Stromal cell of bone marrow (primary cell): ENCODE measurements around the gene APCDD1L.
"Not testable (repeated sequence)": the region's sequence is repeated elsewhere in the genome, so short reads cannot be mapped to it uniquely, and the experiment has no call there.

Experiments
- DNase-seq: peaks from one replicate; pipeline ENCODE4 v3.0.0-alpha.2; 2012; ENCODE audit warnings: low read depth

Gene APCDD1L

DNA sequence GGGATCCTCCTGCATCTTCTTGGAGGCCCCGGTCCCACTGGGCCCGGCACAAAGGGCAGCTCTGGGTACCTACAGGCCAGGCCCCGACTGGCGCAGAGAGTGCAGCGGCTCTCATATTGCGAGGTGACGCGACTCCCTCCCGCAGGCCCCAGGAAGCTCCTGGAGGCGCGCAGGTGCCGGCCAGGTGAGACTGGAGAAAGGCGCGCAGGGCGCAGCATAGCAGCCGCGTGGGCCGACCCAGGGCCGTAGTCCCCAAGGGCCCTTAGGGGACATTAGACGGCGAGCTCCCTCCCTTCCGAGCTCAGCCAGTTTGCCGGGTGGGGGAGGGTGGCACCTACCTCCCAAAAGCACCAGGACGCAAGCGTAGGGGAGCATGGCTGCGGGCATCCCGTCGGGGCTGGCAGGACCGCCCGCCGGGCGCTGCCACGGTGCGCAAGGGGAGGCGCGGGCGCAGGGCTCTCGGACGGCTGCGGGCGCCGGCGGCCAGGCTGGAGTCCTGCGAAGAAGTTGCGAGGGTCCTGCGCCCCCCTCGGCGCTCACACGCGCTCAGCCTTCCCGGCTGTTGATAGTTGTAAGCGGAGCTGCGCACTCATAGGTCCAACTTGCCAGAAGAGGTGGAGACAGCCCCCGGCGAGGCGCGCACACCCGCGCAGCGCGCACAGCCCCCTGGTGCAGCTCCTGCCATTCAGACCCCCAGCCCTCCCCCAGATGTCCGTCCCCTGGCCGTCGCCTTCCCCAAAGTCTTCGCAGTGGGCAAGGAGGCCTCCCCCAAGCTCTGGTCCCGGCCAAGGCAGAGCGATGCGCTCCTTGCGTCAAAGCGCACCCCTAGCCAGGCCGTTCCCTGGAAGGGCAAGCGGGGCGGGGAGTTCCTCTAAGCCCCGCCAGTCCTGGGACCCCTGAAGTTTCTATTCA is 622 bp downstream of the APCDD1L start:
- peak; percentile 2 for DNase-seq

- DNase-seq = no peak
Observed at GRCh38 chr20:58513580-58514285, 1.5 kb downstream of the APCDD1L start.

GRCh38 chr20:58512808-58513552 is 2.2 kb downstream of the APCDD1L start:
- peak; percentile 33 for DNase-seq

- DNase-seq = peak; percentile 15
Observed at GRCh38 chr20:58511861-58512260, 3.3 kb downstream of the APCDD1L start.

DNA sequence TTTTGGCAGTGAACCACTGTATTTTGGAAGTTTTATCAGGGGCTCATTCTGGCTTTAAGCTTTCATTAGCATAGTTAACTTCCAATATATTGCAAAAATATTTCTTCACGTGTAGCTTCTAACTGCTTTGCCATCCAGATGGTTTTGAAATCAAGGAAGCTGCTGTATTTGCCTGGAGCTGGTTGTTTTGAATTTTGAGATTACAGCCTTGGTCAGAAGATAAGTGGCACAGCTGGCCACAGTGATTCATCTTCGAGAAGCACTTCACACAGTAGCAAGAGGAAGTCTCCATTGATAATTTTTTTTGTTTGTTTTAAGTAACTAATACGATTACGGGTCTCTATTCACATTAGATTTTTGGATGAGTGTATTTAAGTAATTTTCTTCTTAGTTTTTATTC is 3.8 kb downstream of the APCDD1L start:
- DNase-seq = peak; percentile 37

DNA sequence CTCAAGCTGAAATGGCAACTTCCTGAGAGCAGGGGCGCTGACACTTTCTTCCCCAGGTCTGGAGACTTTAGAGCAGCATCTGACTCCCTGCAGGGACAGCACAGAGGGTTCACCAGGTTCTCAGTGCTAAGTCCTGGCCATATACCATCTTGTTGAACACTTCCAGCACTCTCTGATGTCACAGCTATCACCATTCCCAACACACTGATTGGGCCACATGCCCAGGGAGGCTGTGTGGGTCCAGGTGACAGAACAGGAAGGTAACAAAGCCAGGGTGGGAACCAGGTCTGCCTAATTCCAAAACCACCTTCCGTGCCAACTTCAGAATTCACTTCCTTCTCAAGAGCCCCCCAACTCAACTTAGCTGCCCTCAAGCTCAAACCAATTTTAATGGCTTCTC is 4.3 kb downstream of the APCDD1L start:
- DNase-seq = no peak

DNA sequence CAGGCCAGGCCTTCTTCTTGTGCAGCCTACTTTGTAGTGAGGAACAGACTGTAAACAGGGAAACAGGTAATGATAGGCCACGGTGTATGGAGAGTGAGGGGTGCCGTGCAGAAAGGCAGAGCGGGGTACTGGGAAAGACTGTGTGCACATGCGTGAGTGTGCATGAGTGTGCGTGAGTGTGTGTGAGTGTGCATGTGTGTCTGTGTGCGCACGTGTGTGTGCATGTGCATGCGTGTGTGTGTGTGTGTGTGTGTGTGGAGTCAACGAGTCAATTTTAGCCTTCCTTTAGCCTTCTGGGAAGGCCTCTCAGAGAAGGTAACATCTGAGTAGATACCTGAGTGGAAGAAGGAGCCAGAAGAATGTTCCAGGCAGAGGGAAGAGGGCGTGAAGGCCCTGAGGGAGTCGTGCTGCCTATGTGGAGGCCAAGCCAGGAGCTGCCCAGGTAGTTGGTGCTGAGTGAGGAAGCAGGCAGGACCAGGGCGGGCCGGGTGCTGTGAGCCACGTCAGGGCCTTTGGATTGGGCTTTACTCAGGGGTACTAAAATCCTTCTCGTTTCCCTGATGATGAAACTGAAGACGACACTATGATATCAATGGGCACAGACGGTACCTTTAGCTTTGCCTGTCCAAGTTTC is 6.3 kb downstream of the APCDD1L start:
- no peak for DNase-seq

GRCh38 chr20:58506999-58507398 is 8.2 kb downstream of the APCDD1L start:
- DNase-seq = not testable (repeated sequence)

DNA sequence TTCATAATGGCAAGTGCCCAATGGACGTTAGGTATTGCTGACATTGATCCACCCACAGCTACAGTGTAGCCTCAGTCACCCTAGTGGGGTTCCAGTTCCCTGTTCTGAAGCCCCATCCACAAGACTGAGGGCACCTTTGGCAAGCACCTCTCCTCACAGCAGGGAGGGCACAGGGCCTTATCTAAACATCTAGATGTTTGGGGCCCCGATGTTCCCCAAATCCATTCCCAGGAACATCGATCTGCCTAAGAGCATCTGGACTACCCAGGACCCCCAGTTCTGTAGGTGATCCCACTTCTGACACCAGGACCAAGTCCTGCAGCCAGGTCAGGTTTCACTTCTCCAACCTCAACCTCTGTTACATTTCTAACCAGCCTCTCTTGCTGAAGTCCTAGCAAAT is 10.6 kb downstream of the APCDD1L start:
- DNase-seq = no peak

DNA sequence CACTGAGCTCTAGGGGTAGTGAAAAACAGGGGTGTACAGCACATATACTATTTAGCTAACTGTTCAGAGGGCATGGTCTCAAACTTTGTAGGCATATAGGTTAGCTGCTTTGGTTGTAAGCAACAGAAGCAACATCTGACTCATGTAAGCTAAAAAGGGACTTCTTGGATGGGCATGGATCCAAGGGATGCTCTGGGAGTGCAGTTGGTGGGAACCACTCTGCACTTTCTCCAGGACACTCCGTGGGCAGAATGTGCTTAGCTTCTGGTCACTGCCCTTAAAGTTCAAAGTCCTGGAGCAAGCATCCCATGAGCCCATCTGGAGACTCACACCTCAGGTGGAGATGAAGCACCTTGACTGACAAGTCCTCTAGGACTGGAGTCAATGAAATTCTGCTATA is 11.5 kb downstream of the APCDD1L start:
- DNase-seq = no peak

GRCh38 chr20:58500256-58500655 is 14.9 kb downstream of the APCDD1L start:
- no peak for DNase-seq

GRCh38 chr20:58498470-58499068 is 16.6 kb downstream of the APCDD1L start:
- DNase-seq = no peak

GRCh38 chr20:58497724-58498469 is 17.3 kb downstream of the APCDD1L start:
- no peak for DNase-seq

DNA sequence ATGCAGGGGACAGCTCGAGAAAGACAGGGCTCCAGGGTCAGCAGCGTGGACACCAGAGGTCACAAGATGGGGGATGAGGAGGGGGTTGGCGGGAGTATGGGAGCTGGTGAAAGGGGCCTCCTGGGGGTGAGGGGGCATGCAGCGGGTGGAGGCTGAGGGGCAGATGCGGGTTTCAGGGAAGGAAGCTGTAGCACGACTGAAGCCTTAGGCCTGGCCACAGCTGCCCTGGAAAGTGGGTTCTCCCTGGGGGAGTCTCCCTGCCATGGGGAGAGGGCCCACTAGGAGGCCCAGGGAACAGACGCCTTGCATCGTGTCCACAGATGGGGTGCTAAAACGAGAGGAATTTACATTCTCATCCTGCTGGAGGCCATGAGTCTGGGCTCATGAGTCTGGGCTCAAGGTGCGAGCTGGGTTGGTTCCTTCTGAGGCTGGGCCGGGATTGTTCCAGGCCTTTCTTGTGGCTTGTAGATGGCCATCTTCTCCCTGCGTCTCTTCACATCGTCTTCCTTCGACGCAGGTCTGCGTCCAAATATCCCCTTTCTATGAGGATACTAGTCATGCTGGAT is 18.0 kb downstream of the APCDD1L start:
- no peak for DNase-seq

DNA sequence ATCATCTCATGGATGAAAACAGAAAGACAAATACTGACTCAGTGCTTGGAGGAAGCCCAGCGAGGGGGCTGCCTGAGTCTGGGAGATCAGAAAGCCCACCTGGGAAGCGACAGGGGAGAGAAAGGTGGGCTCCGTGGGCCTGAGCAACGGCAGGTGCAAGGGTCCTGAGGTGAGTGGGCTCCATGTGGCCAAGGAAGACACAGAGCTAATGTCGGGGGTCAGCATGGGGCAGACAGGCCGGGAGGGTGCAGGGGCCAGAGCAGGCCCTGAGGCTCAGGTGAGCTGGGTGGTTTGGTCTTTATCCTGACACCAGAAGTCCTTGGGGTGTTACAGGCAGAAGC is 18.8 kb downstream of the APCDD1L start:
- no peak for DNase-seq

- no peak for DNase-seq
Observed at GRCh38 chr20:58495623-58496428, 19.4 kb downstream of the APCDD1L start.

DNA sequence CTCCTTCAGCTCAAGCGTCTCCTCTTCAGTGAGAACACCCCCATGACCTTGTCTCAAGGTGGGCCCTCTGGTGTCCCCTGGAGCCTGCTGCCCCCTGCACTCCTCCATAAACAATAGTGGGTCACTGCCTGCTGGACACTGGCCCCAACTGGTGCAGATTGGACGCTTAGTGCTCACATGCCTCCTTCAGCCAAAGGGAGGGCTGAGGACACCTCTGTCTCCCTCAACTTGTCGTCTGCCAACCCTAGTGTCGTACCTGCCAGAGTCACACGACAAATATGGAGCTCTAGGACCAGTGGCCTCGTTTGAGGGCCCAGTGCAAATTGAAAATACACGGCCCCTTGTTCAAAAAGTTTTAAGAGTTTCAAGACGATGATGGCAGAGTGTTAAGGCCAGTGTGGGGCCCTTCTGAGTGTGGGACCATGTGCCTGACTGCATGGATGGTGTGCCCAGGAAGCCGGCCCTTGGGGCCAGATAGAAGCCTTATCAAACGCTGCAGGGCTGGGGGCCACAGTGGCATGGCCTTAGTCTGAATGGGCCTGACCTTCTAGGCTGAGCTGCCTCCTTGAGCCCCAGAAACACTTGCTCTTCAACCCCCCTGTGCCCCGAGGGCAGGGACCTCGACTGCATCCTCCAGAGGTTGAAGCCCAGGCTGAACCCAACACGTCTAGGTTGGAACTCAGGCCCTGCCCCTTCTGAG is 20.1 kb downstream of the APCDD1L start:
- DNase-seq = no peak

DNA sequence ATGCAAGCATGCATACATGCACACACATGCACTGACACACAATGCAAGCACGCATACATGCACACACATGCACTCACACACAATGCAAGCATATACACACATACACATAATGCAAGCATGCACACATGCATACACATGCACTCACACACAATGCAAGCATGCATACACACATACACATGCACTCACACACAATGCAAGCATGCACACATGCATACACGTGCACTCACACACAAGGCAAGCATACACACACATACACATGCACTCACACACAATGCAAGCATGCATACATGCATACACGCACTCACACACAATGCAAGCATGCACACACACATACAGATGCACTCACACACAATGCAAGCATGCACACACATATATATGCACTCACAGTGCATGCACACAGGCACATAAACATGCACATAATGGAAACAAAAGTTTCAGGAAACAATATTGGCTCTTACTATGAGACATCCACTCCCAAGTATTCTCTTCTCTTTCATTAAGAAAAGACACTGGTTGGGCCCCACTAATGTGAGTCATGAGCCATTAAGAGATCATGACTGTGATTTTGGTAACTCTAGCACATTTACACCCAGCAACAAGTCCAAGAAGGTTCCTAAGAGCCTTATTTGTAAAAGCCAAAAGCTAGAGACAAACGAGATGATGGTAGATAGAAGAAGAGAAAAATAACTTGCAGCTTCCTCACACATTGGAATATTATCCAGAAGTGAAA is 22.2 kb downstream of the APCDD1L start:
- DNase-seq = peak; percentile 12
